Osteoblast (primary cell): Measurements from ENCODE around the gene LRP3. TPM values are rescaled to one million over a fixed set of nuclear protein-coding genes. Genes with fewer than 3 reads are reported as not detected.
"Not testable (repeated sequence)": the region's sequence is repeated elsewhere in the genome, so short reads cannot be mapped to it uniquely, and the experiment has no call there.

Source experiments
- DNase-seq: peaks from one replicate; pipeline ENCODE4 v3.0.0; 2011; ENCODE audit warnings: low spot score, mixed read lengths; ENCODE audit not compliant: insufficient read length; ENCODE audit errors: missing footprints
- H2AFZ ChIP-seq: 2 replicates; pipeline ENCODE4 v1.6.0; 2011; ENCODE audit warnings: mild to moderate bottlenecking, low read length
- H3K27ac ChIP-seq: 2 replicates; pipeline ENCODE4 v1.5.1; 2011; ENCODE audit warnings: mild to moderate bottlenecking, low read depth, low read length, moderate library complexity
- H3K27me3 ChIP-seq: 2 replicates; pipeline ENCODE4 v1.6.0; 2012; ENCODE audit warnings: mild to moderate bottlenecking, control low read depth, inconsistent platforms, low read length, moderate library complexity; ENCODE audit not compliant: insufficient read depth
- H3K36me3 ChIP-seq: 2 replicates; pipeline ENCODE4 v1.5.1; 2011; ENCODE audit warnings: mild to moderate bottlenecking, low read length, control low read depth, moderate library complexity; ENCODE audit not compliant: insufficient read depth
- H3K4me1 ChIP-seq: 2 replicates; pipeline ENCODE4 v1.5.1; 2011; ENCODE audit warnings: mild to moderate bottlenecking, low read length, control low read depth, moderate library complexity; ENCODE audit not compliant: insufficient read depth
- H3K4me2 ChIP-seq: 2 replicates; pipeline ENCODE4 v1.6.0; 2011; ENCODE audit warnings: mild to moderate bottlenecking, low read length; ENCODE audit not compliant: insufficient read depth
- H3K4me3 ChIP-seq: fragments of 200-600 bp; sonication (generic); 3 replicates; pipeline ENCODE4 v1.5.1; 2012; ENCODE audit warnings: mild to moderate bottlenecking, low read length, inconsistent platforms; ENCODE audit not compliant: insufficient read depth
- H3K79me2 ChIP-seq: 2 replicates; pipeline ENCODE4 v1.6.0; 2012; ENCODE audit warnings: mild to moderate bottlenecking, low read length, control low read depth, inconsistent platforms; ENCODE audit not compliant: insufficient read depth
- H3K9me3 ChIP-seq: 2 replicates; pipeline ENCODE4 v1.5.1; 2011; ENCODE audit warnings: low read depth, low read length, control low read depth
- H4K20me1 ChIP-seq: 2 replicates; pipeline ENCODE4 v1.6.0; 2012; ENCODE audit warnings: mild to moderate bottlenecking, low read length, control low read depth; ENCODE audit not compliant: insufficient read depth
- total RNA-seq: library from RNA; depleted of rRNA; stranded (reverse); fragments of >200 nt; gene quantifications from 2 replicates; pipeline ENCODE4 v1.2.3, GENCODE V29; 2012
- TF ChIP-seq, protein P1 (sequence below): IDR thresholded peaks from 2 replicates; pipeline ENCODE4 v1.5.1; 2011; ENCODE audit warnings: mild to moderate bottlenecking, low read depth, low read length, moderate library complexity; ENCODE audit errors: extremely low read depth

Gene LRP3
- total RNA-seq, 1 donor: 38.4 TPM

GRCh38 chr19:33150852-33151518 lies 43.1 kb upstream of the LRP3 start:
- H3K27me3 ChIP-seq: no peaks in the 10 kb centered on the region
- H3K27ac ChIP-seq: no peak overlapping the region
- no peaks in the 10 kb centered on the region for H3K36me3 ChIP-seq
- no peaks in the 10 kb centered on the region for H3K79me2 ChIP-seq
- TF ChIP-seq, protein P1, sequence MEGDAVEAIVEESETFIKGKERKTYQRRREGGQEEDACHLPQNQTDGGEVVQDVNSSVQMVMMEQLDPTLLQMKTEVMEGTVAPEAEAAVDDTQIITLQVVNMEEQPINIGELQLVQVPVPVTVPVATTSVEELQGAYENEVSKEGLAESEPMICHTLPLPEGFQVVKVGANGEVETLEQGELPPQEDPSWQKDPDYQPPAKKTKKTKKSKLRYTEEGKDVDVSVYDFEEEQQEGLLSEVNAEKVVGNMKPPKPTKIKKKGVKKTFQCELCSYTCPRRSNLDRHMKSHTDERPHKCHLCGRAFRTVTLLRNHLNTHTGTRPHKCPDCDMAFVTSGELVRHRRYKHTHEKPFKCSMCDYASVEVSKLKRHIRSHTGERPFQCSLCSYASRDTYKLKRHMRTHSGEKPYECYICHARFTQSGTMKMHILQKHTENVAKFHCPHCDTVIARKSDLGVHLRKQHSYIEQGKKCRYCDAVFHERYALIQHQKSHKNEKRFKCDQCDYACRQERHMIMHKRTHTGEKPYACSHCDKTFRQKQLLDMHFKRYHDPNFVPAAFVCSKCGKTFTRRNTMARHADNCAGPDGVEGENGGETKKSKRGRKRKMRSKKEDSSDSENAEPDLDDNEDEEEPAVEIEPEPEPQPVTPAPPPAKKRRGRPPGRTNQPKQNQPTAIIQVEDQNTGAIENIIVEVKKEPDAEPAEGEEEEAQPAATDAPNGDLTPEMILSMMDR: no peak
- no peak overlapping the region for H3K4me3 ChIP-seq
- DNase-seq: no peak
- no peak overlapping the region for H3K4me2 ChIP-seq
- no peak overlapping the region for H2AFZ ChIP-seq
- peaks cover under 1% of the 10 kb centered on the region for H3K4me1 ChIP-seq
- no peaks in the 10 kb centered on the region for H4K20me1 ChIP-seq
- H3K9me3 ChIP-seq: no peaks in the 10 kb centered on the region

DNA sequence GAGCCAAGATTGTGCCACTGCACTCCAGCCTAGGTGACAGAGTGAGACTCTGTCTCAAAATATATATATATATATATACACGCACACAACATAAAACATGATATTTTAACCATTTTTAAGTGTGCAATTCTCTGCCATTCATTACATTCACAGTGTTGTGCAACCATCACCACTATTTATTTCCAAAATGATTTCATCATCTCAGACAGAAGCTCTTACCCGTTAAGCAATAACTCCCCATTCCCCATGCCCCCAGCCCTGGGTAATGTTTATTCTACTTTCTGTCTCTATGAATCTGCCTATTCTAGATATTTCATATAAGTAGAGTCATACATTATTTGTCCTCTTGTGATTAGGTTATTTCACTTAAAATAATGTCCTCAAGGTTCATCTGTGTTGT lies 42.0 kb upstream of the LRP3 start:
- no peak for DNase-seq
- no peaks in the 10 kb centered on the region for H3K27me3 ChIP-seq
- H3K4me2 ChIP-seq: no peak overlapping the region
- no peak overlapping the region for H3K4me3 ChIP-seq
- H3K4me1 ChIP-seq: peaks cover 3% of the 10 kb centered on the region
- TF ChIP-seq, protein P1: no peak
- no peaks in the 10 kb centered on the region for H4K20me1 ChIP-seq
- H3K79me2 ChIP-seq: no peaks in the 10 kb centered on the region
- no peaks in the 10 kb centered on the region for H3K36me3 ChIP-seq
- no peak overlapping the region for H2AFZ ChIP-seq
- H3K27ac ChIP-seq: no peak overlapping the region
- no peaks in the 10 kb centered on the region for H3K9me3 ChIP-seq

DNA sequence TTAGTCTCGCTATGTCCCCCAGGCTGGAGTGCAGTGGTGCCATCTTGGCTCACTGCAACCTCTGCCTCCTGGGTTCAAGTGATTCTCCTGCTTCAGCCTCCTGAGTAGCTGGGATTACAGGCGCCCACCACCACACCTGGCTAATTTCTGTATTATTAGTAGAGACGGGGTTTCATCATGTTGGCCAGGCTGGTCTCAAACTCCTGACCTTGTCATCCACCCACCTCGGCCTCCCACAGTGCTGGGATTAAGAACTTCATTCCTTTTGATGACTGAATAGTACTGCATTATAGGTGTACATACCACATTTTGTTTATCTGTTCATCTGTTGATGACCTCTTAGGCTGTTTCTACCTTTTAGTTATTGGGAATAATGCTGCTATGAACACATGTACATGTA lies 41.5 kb upstream of the LRP3 start:
- H3K79me2 ChIP-seq, H2AFZ ChIP-seq, DNase-seq, H3K27me3 ChIP-seq, H3K4me2 ChIP-seq, H3K27ac ChIP-seq, H3K9me3 ChIP-seq, H4K20me1 ChIP-seq, H3K36me3 ChIP-seq, H3K4me1 ChIP-seq, H3K4me3 ChIP-seq: not testable (repeated sequence)

DNA sequence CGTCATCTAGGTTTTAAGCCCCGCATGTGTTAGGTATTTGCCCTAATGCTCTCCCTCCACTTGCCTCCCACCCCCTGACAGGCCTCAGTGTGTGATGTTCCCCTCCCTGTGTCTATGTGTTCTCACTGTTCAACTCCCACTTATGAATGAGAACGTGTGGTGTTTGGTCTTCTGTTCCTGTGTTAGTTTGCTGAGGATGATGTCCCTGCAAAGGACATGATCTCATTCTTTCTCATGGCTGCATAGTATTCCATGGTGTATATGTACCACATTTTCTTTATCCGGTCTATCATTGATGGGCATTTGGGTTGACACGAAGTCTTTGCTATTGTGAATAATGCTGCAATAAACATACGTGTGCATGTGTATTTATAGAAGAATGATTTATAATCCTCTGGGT lies 39.8 kb upstream of the LRP3 start:
- not testable (repeated sequence) for H3K4me2 ChIP-seq, H3K27me3 ChIP-seq, H3K79me2 ChIP-seq, DNase-seq, H3K9me3 ChIP-seq, H4K20me1 ChIP-seq, H3K36me3 ChIP-seq, H2AFZ ChIP-seq, H3K4me3 ChIP-seq, H3K27ac ChIP-seq, H3K4me1 ChIP-seq

DNA sequence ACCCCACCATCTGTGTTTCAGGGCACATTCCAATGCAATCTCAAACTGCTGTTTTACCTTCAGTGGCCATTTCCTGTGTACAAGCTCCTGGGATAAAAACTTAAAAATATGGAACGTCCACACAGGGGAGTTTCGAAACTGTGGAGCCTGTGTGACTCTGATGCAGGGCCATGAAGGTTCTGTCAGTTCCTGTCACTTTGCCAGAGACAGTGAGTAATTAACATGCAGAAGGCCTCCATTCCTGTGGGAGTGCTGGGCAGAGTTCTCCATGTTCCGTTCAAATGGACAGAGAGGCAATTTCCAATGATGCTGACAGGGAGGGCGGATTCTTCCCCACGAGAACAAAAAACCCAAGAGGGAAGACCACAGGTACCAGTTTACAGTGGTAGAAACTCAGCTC lies 37.8 kb upstream of the LRP3 start:
- Histone ChIP-seq H3K4me2 (no peak overlapping the region), H3K79me2 (no peaks in the 10 kb centered on the region), H3K27ac (no peak overlapping the region), H3K4me1 (peaks cover 3% of the 10 kb centered on the region), H2AFZ (no peak overlapping the region), H3K9me3 (no peaks in the 10 kb centered on the region), H4K20me1 (no peaks in the 10 kb centered on the region), H3K36me3 (no peaks in the 10 kb centered on the region), H3K27me3 (no peaks in the 10 kb centered on the region), H3K4me3 (no peak overlapping the region)
- no peak for DNase-seq
- TF ChIP-seq, protein P1: no peak
